HepG2 (cell line): ENCODE results near the gene COPS3.

Source experiments
- BCL3 ChIP-seq: sonication (generic); formaldehyde crosslinking; IDR thresholded peaks from 2 replicates; pipeline ENCODE4 v1.5.1; 2020; ENCODE audit warnings: mild to moderate bottlenecking, missing genetic modification reagents, moderate library complexity
- CTCF ChIP-seq: sonication (generic); formaldehyde crosslinking; IDR thresholded peaks from 2 replicates; pipeline ENCODE4 v1.5.0; 2020; ENCODE audit warnings: mild to moderate bottlenecking, missing genetic modification reagents, moderate library complexity
- E2F1 ChIP-seq: sonication (generic); formaldehyde crosslinking; IDR thresholded peaks from 2 replicates; pipeline ENCODE4 v1.5.0; 2020; ENCODE audit warnings: missing genetic modification reagents
- ELF4 ChIP-seq: sonication (generic); formaldehyde crosslinking; IDR thresholded peaks from 2 replicates; pipeline ENCODE4 v1.5.0; 2020; ENCODE audit warnings: missing genetic modification reagents, mild to moderate bottlenecking, moderate library complexity, borderline replicate concordance
- EP300 ChIP-seq, 3 experiments: sonication (generic) in 1 of 3; formaldehyde crosslinking in 1 of 3; IDR thresholded peaks; 2 replicates each; pipeline versions ENCODE4 v1.5.1 to v1.6.1; 2011 to 2020; ENCODE audit warnings: low read depth in 2 of 3, low read length in 2 of 3, borderline replicate concordance in 1 of 3, improper control_type of control experiment in 1 of 3, mild to moderate bottlenecking in 1 of 3, missing genetic modification reagents in 1 of 3, moderate library complexity in 1 of 3
- MEF2D ChIP-seq: sonication (generic); formaldehyde crosslinking; IDR thresholded peaks from 2 replicates; pipeline ENCODE4 v1.5.1; 2020; ENCODE audit warnings: mild to moderate bottlenecking, missing genetic modification reagents
- POLR2AphosphoS2 ChIP-seq: IDR thresholded peaks from 2 replicates; pipeline ENCODE4 v1.6.1; 2011; ENCODE audit warnings: low read depth, low read length, improper control_type of control experiment
- RBAK ChIP-seq: sonication (generic); formaldehyde crosslinking; IDR thresholded peaks from 2 replicates; pipeline ENCODE4 v1.5.1; 2020; ENCODE audit warnings: mild to moderate bottlenecking, missing genetic modification reagents
- ZFAT ChIP-seq: sonication (generic); formaldehyde crosslinking; conservative IDR thresholded peaks from 2 replicates; pipeline ENCODE4 v1.8.1; 2023; ENCODE audit warnings: missing genetic modification reagents, inconsistent platforms
- ZNF207 ChIP-seq: fragments of 450-650 bp; IDR thresholded peaks from 2 replicates; pipeline ENCODE4 v1.6.1; 2016; ENCODE audit warnings: antibody characterized with exemption, borderline replicate concordance
- ZNF414 ChIP-seq: sonication (generic); formaldehyde crosslinking; IDR thresholded peaks from 2 replicates; pipeline ENCODE4 v1.5.0; 2020; ENCODE audit warnings: missing genetic modification reagents
- TF ChIP-seq, protein P1 (sequence below): sonication (generic); formaldehyde crosslinking; IDR thresholded peaks from 2 replicates; pipeline ENCODE4 v1.4.0; 2020; ENCODE audit warnings: low read depth, mild to moderate bottlenecking, missing genetic modification reagents

- TF ChIP-seq ZNF414 (no peak), E2F1 (no peak), ZFAT (CRISPR knock-in tag) (no peak), ELF4 (CRISPR knock-in tag) (no peak), BCL3 (CRISPR knock-in tag) (no peak), ZNF207 (no peak), MEF2D (CRISPR knock-in tag) (no peak), RBAK (CRISPR knock-in tag) (no peak), EP300 (IDR thresholded peaks at IDR 0.05; ENCODE audit: low read depth in 2 of 2, low read length in 2 of 2) (no peak), EP300 (CRISPR knock-in tag; IDR thresholded peaks at IDR 0.05; ENCODE audit: borderline replicate concordance) (no peak), CTCF (CRISPR knock-in tag) (no peak), POLR2AphosphoS2 (no peak)
- TF ChIP-seq, protein P1, sequence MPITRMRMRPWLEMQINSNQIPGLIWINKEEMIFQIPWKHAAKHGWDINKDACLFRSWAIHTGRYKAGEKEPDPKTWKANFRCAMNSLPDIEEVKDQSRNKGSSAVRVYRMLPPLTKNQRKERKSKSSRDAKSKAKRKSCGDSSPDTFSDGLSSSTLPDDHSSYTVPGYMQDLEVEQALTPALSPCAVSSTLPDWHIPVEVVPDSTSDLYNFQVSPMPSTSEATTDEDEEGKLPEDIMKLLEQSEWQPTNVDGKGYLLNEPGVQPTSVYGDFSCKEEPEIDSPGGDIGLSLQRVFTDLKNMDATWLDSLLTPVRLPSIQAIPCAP (CRISPR knock-in tag): no peak
These were observed 54.4 kb downstream of the COPS3 start for GRCh38 chr17:17226451-17227265.
